ENCODE results near the gene PIAS4.

DNA sequence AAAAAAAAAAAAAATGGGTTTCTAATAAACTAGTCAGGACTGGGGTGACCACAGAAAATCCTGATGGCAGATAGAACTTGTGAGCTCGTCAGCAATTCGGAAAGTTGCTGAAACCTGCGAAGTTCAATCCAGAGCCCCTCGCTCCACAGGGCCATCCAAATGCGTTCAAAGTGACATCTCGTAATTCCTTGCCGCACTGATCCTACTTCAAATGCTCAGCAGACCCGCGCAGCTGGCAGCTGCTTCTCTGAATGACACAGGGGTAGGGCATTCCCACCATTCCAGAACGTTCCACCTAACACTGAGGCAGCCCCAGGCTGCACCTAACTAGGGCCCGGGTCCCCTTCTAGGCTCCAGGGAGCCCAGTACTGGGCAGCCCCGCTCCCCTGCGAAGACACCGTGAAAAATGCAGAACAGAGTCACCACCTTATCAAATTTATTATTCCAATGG, 31.9 kb upstream of the PIAS4 start:
- TF ChIP-seq, protein P1, sequence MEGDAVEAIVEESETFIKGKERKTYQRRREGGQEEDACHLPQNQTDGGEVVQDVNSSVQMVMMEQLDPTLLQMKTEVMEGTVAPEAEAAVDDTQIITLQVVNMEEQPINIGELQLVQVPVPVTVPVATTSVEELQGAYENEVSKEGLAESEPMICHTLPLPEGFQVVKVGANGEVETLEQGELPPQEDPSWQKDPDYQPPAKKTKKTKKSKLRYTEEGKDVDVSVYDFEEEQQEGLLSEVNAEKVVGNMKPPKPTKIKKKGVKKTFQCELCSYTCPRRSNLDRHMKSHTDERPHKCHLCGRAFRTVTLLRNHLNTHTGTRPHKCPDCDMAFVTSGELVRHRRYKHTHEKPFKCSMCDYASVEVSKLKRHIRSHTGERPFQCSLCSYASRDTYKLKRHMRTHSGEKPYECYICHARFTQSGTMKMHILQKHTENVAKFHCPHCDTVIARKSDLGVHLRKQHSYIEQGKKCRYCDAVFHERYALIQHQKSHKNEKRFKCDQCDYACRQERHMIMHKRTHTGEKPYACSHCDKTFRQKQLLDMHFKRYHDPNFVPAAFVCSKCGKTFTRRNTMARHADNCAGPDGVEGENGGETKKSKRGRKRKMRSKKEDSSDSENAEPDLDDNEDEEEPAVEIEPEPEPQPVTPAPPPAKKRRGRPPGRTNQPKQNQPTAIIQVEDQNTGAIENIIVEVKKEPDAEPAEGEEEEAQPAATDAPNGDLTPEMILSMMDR (IDR thresholded peaks at IDR 0.05), result no peak
- TF ChIP-seq POLR2A (IDR thresholded peaks at IDR 0.05), result no peak

Data from body of pancreas (tissue), 4 donors.